ENCODE data around the gene NBPF26. TPM values are rescaled to one million over a fixed set of nuclear protein-coding genes. Genes with fewer than 3 reads are reported as not detected.
"Not testable (repeated sequence)": the region's sequence is repeated elsewhere in the genome, so short reads cannot be mapped to it uniquely, and the experiment has no call there.

The NBPF26 gene
- total RNA-seq (2022) (17.9 and 19.1 TPM in 2 replicates), Bru-seq, nascent RNA (percentile 61 among the genes with signal in this experiment), BruChase-seq, experiment 1, labeled RNA remaining after a 6-hour chase (percentile 53 among the genes with signal in this experiment), BruChase-seq, experiment 2, labeled RNA remaining after a 2-hour chase (percentile 57 among the genes with signal in this experiment)
- long read RNA-seq, partial matches to known transcripts: 1 of 4 reads
- long read RNA-seq, other reads (novel, unspliced or antisense): 3 of 4 reads

- intact Hi-C loops (cut with micrococcal nuclease); H3K27me3 Mint-ChIP-seq (ENCODE audit: insufficient read depth, unreplicated experiment); CTCF ChIA-PET; H3K27ac Mint-ChIP-seq (ENCODE audit: low read depth, unreplicated experiment); H3K4me1 Mint-ChIP-seq (ENCODE audit: insufficient read depth, unreplicated experiment); H3K9me3 Mint-ChIP-seq (ENCODE audit: unreplicated experiment); POLR2A ChIA-PET; BruUV-seq (replicated peaks); H3K36me3 Mint-ChIP-seq (ENCODE audit: insufficient read depth, unreplicated experiment): not testable (repeated sequence)
- peak; percentile 42 for DNase-seq (ENCODE audit: unreplicated experiment)
- H3K4me3 Mint-ChIP-seq (ENCODE audit: unreplicated experiment): peak within 1 kb of the TSS; percentile 55
Measured at GRCh38 chr1:120723715-120724402, at the start of gene NBPF26. NBPF26 (plus strand) TSS chr1:120723945.

GRCh38 chr1:120680106-120680819 is 43.5 kb upstream of the NBPF26 start:
- H3K4me1 Mint-ChIP-seq (ENCODE audit: insufficient read depth, unreplicated experiment); intact Hi-C loops (cut with micrococcal nuclease); H3K27me3 Mint-ChIP-seq (ENCODE audit: insufficient read depth, unreplicated experiment); DNase-seq (ENCODE audit: unreplicated experiment); H3K27ac Mint-ChIP-seq (ENCODE audit: low read depth, unreplicated experiment); BruUV-seq (replicated peaks); POLR2A ChIA-PET; H3K9me3 Mint-ChIP-seq (ENCODE audit: unreplicated experiment); H3K36me3 Mint-ChIP-seq (ENCODE audit: insufficient read depth, unreplicated experiment); H3K4me3 Mint-ChIP-seq (ENCODE audit: unreplicated experiment); CTCF ChIA-PET: not testable (repeated sequence)

GRCh38 chr1:120680938-120681337 is 42.8 kb upstream of the NBPF26 start:
- BruUV-seq (replicated peaks); H3K27me3 Mint-ChIP-seq (ENCODE audit: insufficient read depth, unreplicated experiment); H3K9me3 Mint-ChIP-seq (ENCODE audit: unreplicated experiment); DNase-seq (ENCODE audit: unreplicated experiment); intact Hi-C loops (cut with micrococcal nuclease); H3K36me3 Mint-ChIP-seq (ENCODE audit: insufficient read depth, unreplicated experiment); H3K27ac Mint-ChIP-seq (ENCODE audit: low read depth, unreplicated experiment); H3K4me1 Mint-ChIP-seq (ENCODE audit: insufficient read depth, unreplicated experiment); H3K4me3 Mint-ChIP-seq (ENCODE audit: unreplicated experiment); POLR2A ChIA-PET; CTCF ChIA-PET: not testable (repeated sequence)

- POLR2A ChIA-PET; H3K4me3 Mint-ChIP-seq (ENCODE audit: unreplicated experiment); H3K27me3 Mint-ChIP-seq (ENCODE audit: insufficient read depth, unreplicated experiment); H3K36me3 Mint-ChIP-seq (ENCODE audit: insufficient read depth, unreplicated experiment); H3K27ac Mint-ChIP-seq (ENCODE audit: low read depth, unreplicated experiment); BruUV-seq (replicated peaks); H3K9me3 Mint-ChIP-seq (ENCODE audit: unreplicated experiment); DNase-seq (ENCODE audit: unreplicated experiment); H3K4me1 Mint-ChIP-seq (ENCODE audit: insufficient read depth, unreplicated experiment); intact Hi-C loops (cut with micrococcal nuclease); CTCF ChIA-PET: not testable (repeated sequence)
Measured at GRCh38 chr1:120684397-120684796, 39.3 kb upstream of the NBPF26 start.

- H3K27me3 Mint-ChIP-seq (ENCODE audit: insufficient read depth, unreplicated experiment): not testable (repeated sequence)
Measured at GRCh38 chr1:120685622-120686021, 38.1 kb upstream of the NBPF26 start.

DNA sequence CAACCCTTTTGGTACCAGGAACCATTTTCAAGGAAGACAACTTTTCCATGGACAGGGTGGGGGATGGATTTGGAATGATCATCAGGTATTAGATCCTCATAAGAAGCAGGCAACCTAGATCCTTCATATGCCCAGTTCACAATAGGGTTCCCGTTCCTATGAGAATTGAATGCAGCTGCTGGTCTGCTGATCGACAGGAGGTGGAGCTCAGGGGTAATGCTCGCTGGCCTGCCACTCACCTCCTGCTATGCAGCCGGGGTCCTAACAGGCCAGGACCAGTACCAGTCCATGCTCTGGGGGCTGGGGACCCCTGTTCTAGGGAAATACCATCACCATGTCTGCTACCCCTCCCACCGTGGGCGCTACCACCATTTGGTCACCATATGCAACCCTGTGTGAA is 36.5 kb upstream of the NBPF26 start:
- CTCF ChIA-PET; H3K27ac Mint-ChIP-seq (ENCODE audit: low read depth, unreplicated experiment); BruUV-seq (replicated peaks); H3K9me3 Mint-ChIP-seq (ENCODE audit: unreplicated experiment); H3K4me3 Mint-ChIP-seq (ENCODE audit: unreplicated experiment); intact Hi-C loops (cut with micrococcal nuclease); H3K27me3 Mint-ChIP-seq (ENCODE audit: insufficient read depth, unreplicated experiment); H3K4me1 Mint-ChIP-seq (ENCODE audit: insufficient read depth, unreplicated experiment); H3K36me3 Mint-ChIP-seq (ENCODE audit: insufficient read depth, unreplicated experiment); DNase-seq (ENCODE audit: unreplicated experiment); POLR2A ChIA-PET: not testable (repeated sequence)

More at GRCh38 chr1:120685622-120686021, 38.1 kb upstream of the NBPF26 start:
- POLR2A ChIA-PET; H3K9me3 Mint-ChIP-seq (ENCODE audit: unreplicated experiment); H3K4me3 Mint-ChIP-seq (ENCODE audit: unreplicated experiment); H3K36me3 Mint-ChIP-seq (ENCODE audit: insufficient read depth, unreplicated experiment); DNase-seq (ENCODE audit: unreplicated experiment); H3K4me1 Mint-ChIP-seq (ENCODE audit: insufficient read depth, unreplicated experiment); H3K27ac Mint-ChIP-seq (ENCODE audit: low read depth, unreplicated experiment); CTCF ChIA-PET; intact Hi-C loops (cut with micrococcal nuclease); BruUV-seq (replicated peaks): not testable (repeated sequence)

DNA sequence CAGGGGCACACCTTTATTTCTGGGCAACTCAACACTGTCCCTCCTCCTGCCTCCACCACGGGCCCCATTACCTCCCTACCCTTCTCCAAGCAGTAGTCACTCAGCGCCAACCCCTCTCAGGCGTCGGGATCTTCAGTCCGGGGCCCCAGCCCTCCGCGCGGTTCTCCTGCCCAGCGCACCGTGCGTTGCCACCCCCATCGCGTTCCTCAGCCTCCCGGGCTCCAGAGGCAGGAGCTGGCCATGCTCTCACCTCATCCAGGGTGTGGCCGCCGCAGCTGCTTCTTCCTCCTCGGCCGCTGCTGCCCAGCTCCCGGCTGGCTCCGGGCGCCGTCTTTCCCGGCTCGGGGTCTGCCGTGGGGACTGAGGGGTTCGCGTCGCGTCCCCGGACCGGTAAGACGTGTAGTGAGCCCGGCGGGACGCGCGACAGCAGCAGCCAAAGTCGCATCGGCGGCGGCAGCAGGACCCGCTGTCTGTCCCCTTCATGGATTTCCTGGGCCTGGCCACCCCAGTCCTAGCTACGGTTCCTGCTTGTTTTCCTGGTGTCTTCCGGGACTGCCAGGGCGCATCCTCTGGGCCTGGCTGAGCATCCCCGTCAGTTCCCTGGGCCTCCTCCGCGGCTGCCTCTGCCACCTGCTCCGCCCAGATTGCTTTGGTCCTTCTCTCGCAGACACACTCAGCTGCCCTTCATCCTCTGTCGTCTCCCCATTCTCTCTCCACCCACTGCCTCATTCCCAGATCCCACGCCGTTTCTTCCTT is 22.8 kb upstream of the NBPF26 start:
- H3K9me3 Mint-ChIP-seq (ENCODE audit: unreplicated experiment); H3K36me3 Mint-ChIP-seq (ENCODE audit: insufficient read depth, unreplicated experiment); H3K27me3 Mint-ChIP-seq (ENCODE audit: insufficient read depth, unreplicated experiment); BruUV-seq (replicated peaks); H3K27ac Mint-ChIP-seq (ENCODE audit: low read depth, unreplicated experiment); CTCF ChIA-PET; DNase-seq (ENCODE audit: unreplicated experiment); POLR2A ChIA-PET; H3K4me1 Mint-ChIP-seq (ENCODE audit: insufficient read depth, unreplicated experiment); H3K4me3 Mint-ChIP-seq (ENCODE audit: unreplicated experiment); intact Hi-C loops (cut with micrococcal nuclease): not testable (repeated sequence)

GRCh38 chr1:120723358-120723714 is 409 bp upstream of the NBPF26 start:
- H3K4me1 Mint-ChIP-seq (ENCODE audit: insufficient read depth, unreplicated experiment); H3K36me3 Mint-ChIP-seq (ENCODE audit: insufficient read depth, unreplicated experiment); DNase-seq (ENCODE audit: unreplicated experiment); POLR2A ChIA-PET; H3K4me3 Mint-ChIP-seq (ENCODE audit: unreplicated experiment); H3K27ac Mint-ChIP-seq (ENCODE audit: low read depth, unreplicated experiment); H3K27me3 Mint-ChIP-seq (ENCODE audit: insufficient read depth, unreplicated experiment); BruUV-seq (replicated peaks); intact Hi-C loops (cut with micrococcal nuclease); H3K9me3 Mint-ChIP-seq (ENCODE audit: unreplicated experiment); CTCF ChIA-PET: not testable (repeated sequence)

DNA sequence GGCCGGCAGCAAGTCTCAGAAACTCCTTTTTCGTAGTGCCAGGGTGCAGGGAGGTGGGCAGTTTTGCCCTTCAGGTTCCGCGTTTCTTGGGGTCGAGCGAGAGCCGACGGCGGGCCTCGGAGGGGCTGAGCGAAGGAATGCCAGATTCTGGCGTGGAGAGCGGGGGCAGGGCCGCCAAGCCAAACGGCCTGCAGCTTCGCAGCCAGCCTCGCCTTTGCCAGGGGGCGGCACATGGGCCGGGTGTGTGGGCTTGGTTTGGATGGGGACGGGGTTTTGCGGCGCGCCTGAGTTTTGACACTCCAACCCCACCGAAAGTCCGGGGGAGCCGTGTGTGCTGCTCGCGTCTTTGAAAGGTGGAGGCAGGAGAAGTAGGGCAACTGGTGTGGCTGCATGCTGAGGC is 762 bp downstream of the NBPF26 start:
- DNase-seq (ENCODE audit: unreplicated experiment); H3K27me3 Mint-ChIP-seq (ENCODE audit: insufficient read depth, unreplicated experiment); H3K27ac Mint-ChIP-seq (ENCODE audit: low read depth, unreplicated experiment); CTCF ChIA-PET; POLR2A ChIA-PET; BruUV-seq (replicated peaks); H3K4me1 Mint-ChIP-seq (ENCODE audit: insufficient read depth, unreplicated experiment); H3K36me3 Mint-ChIP-seq (ENCODE audit: insufficient read depth, unreplicated experiment); H3K9me3 Mint-ChIP-seq (ENCODE audit: unreplicated experiment); intact Hi-C loops (cut with micrococcal nuclease): not testable (repeated sequence)
- H3K4me3 Mint-ChIP-seq (ENCODE audit: unreplicated experiment): peak overlapping the region; percentile 55
